Activated CD8-positive, alpha-beta memory T cell treated with anti-CD3 and anti-CD28 coated beads, Interleukin-2, amount 10 ng/mL, durations not matched to agents 7 days and 5 days (primary cell): Measurements from ENCODE around the gene ACAT1. TPM values are rescaled to one million over a fixed set of nuclear protein-coding genes. Genes with fewer than 3 reads are reported as not detected.
A peak's percentile ranks its signal among the peaks of the same experiment; 100 is the strongest.
"Not testable (repeated sequence)": the region's sequence is repeated elsewhere in the genome, so short reads cannot be mapped to it uniquely, and the experiment has no call there.

Source experiments
- ATAC-seq: fragments of 150-1000 bp; cut with Tn5 transposase; one replicate; pipeline ENCODE4 v1.10.0; 2021; ENCODE audit warnings: moderate library complexity
- CTCF ChIA-PET: fragments of 350-600 bp; sonication (Branson Sonifier 250); formaldehyde crosslinking; loops from one replicate; lab custom pipeline; 2021; ENCODE audit warnings: antibody characterized with exemption; lab: Charles Lee
- DNase-seq: peaks from one replicate; pipeline ENCODE4 v3.0.0-alpha.2; 2020
- H3K27ac Mint-ChIP-seq: one replicate; pipeline ENCODE4 v1.8.0; 2021; ENCODE audit warnings: mild to moderate bottlenecking, mixed read lengths
- H3K27me3 Mint-ChIP-seq: one replicate; pipeline ENCODE4 v1.8.0; 2021; ENCODE audit warnings: mixed read lengths
- H3K36me3 Mint-ChIP-seq: one replicate; pipeline ENCODE4 v1.8.0; 2021; ENCODE audit warnings: mild to moderate bottlenecking, mixed read lengths
- H3K4me1 Mint-ChIP-seq: one replicate; pipeline ENCODE4 v1.8.0; 2021; ENCODE audit warnings: mixed read lengths
- H3K4me3 Mint-ChIP-seq: one replicate; pipeline ENCODE4 v1.8.0; 2021; ENCODE audit warnings: mild to moderate bottlenecking, moderate library complexity, mixed read lengths
- H3K9me3 Mint-ChIP-seq: one replicate; pipeline ENCODE4 v1.8.0; 2022; ENCODE audit warnings: low read depth, mixed read lengths
- total RNA-seq, 2 experiments: library from RNA; stranded (reverse); gene quantifications; one replicate each; pipeline ENCODE4 v1.2.3, GENCODE V29; 2021

Gene ACAT1
- total RNA-seq, 2 experiments from 2014 or later: 75.5 to 77.2 TPM

GRCh38 chr11:108122166-108122628 lies 830 bp downstream of the ACAT1 start:
- ATAC-seq (no peak), DNase-seq (no peak)
- Mint-ChIP-seq H3K36me3 (peaks cover 14% of the 10 kb centered on the region), H3K9me3 (no peaks in the 10 kb centered on the region), H3K4me3 (peak overlapping the region; percentile 88), H3K4me1 (peaks cover 47% of the 10 kb centered on the region), H3K27ac (peak overlapping the region; percentile 79), H3K27me3 (no peaks in the 10 kb centered on the region)
- CTCF ChIA-PET: interaction anchor here (1.3 to 1.6 kb wide), 3 partner anchors 113 to 534 kb away, joined by 3 to 5 read pairs (median 4); partner anchors contain the start of gene CUL5

- DNase-seq: no peak
- CTCF ChIA-PET: interaction anchor here (0.6 to 1.7 kb wide), 2 partner anchors 10 kb away, joined by 3 to 6 read pairs; no protein-coding TSS in a partner anchor
- no peaks in the 10 kb centered on the region for H3K27me3 Mint-ChIP-seq
- H3K36me3 Mint-ChIP-seq: peaks cover 29% of the 10 kb centered on the region
- no peak overlapping the region for H3K4me3 Mint-ChIP-seq
- H3K27ac Mint-ChIP-seq: peak overlapping the region; percentile 82
- H3K9me3 Mint-ChIP-seq: no peaks in the 10 kb centered on the region
- H3K4me1 Mint-ChIP-seq: peaks cover 44% of the 10 kb centered on the region
- no peak for ATAC-seq
Observed at GRCh38 chr11:108125096-108125495, 3.7 kb downstream of the ACAT1 start.

DNA sequence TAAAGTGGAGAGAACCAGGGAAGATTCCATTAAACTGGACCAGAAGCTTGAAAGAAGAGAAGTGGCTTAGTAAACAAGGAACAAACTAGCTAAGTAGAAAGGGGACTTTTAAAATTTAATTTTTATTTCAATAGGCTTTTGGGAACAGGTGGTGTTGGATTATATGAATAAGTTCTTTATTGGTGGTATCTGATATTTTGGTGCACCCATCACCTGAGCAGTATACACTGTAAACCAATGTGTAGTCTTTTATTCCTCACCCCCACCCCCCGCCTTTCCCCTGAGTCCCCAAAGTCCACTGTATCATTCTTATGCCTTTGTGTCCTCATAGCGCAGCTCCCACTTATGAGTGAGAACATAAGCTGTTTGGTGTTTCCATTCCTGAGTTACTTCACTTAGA lies 7.4 kb downstream of the ACAT1 start:
- H3K27ac Mint-ChIP-seq: no peak overlapping the region
- ATAC-seq (no peak), DNase-seq (no peak)
- H3K4me1 Mint-ChIP-seq: peaks cover 22% of the 10 kb centered on the region
- H3K27me3 Mint-ChIP-seq: no peaks in the 10 kb centered on the region
- no peak overlapping the region for H3K4me3 Mint-ChIP-seq
- no peaks in the 10 kb centered on the region for H3K9me3 Mint-ChIP-seq
- CTCF ChIA-PET: interaction anchor here (0.6 kb wide), 1 partner anchor 261 kb away, joined by 3 read pairs; no protein-coding TSS in a partner anchor
- H3K36me3 Mint-ChIP-seq: peaks cover 35% of the 10 kb centered on the region

DNA sequence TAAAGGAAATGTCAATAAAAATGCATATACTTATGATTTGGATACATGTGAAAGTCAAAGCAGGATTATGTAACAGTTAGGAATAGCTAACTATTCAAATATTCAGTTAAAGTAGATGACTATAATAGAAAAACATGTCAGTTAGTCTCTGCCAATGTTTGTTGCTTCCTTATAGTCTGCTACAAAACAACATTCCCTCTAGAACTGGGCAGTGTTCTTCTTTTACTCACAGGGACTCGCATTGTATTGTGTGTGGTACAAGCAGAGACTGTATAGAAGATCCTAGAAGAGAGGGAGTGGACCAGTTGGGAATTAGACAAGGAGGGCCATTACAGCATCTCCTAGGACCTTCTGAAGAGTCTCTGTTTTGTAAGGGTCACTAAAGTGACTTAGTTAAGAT lies 10.6 kb downstream of the ACAT1 start:
- Mint-ChIP-seq H3K4me1 (peaks cover 15% of the 10 kb centered on the region), H3K4me3 (no peak overlapping the region), H3K27me3 (no peaks in the 10 kb centered on the region), H3K36me3 (peaks cover 33% of the 10 kb centered on the region), H3K27ac (no peak overlapping the region), H3K9me3 (no peaks in the 10 kb centered on the region)
- CTCF ChIA-PET: interaction anchor here (0.7 to 1.2 kb wide), 2 partner anchors 123 to 354 kb away, joined by 3 to 4 read pairs; partner anchors contain the start of gene CUL5
- no peak for DNase-seq
- no peak for ATAC-seq

DNA sequence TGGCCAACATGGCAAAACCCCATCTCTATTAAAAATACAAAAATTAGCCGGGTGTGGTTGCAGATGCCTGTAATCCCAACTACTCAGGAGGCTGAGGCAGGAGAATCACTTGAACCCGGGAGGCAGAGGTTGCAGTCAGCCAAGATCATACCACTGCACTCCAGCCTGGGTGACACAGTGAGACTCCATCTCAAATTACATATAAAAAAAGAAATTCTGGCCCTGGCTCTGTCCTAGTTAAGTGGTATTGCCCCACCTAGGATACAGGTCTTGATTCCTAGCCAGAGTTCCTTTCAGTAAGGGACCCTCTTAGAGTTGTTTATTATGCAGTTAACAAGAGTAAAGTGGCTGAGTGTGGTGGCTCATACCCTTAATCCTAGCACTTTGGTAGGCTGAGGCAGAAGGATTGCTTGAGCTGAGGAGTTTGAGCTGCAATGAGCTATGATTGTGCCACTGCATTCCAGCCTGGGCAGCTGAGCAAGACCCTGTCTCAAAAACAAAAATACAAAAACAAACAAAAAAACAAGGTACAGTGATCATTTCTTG lies 11.7 kb downstream of the ACAT1 start:
- H3K36me3 Mint-ChIP-seq: peaks cover 30% of the 10 kb centered on the region
- ATAC-seq: not testable (repeated sequence)

GRCh38 chr11:108135845-108136544 lies 14.6 kb downstream of the ACAT1 start:
- DNase-seq (peak; percentile 54), ATAC-seq (peak; percentile 67)
- CTCF ChIA-PET: interaction anchor here (1.5 to 1.6 kb wide), 2 partner anchors 12 to 17 kb away, joined by 4 to 6 read pairs; no protein-coding TSS in a partner anchor
- peaks cover 37% of the 10 kb centered on the region for H3K36me3 Mint-ChIP-seq
- H3K27me3 Mint-ChIP-seq: no peaks in the 10 kb centered on the region
- peaks cover 19% of the 10 kb centered on the region for H3K4me1 Mint-ChIP-seq
- H3K4me3 Mint-ChIP-seq: no peak overlapping the region
- H3K9me3 Mint-ChIP-seq: no peaks in the 10 kb centered on the region
- peak overlapping the region; percentile 73 for H3K27ac Mint-ChIP-seq

More for the DNA sequence above, 11.7 kb downstream of the ACAT1 start:
- DNase-seq, CTCF ChIA-PET, H3K4me3 Mint-ChIP-seq, H3K27ac Mint-ChIP-seq, H3K27me3 Mint-ChIP-seq, H3K9me3 Mint-ChIP-seq: not testable (repeated sequence)
- H3K4me1 Mint-ChIP-seq: peaks cover 19% of the 10 kb centered on the region

DNA sequence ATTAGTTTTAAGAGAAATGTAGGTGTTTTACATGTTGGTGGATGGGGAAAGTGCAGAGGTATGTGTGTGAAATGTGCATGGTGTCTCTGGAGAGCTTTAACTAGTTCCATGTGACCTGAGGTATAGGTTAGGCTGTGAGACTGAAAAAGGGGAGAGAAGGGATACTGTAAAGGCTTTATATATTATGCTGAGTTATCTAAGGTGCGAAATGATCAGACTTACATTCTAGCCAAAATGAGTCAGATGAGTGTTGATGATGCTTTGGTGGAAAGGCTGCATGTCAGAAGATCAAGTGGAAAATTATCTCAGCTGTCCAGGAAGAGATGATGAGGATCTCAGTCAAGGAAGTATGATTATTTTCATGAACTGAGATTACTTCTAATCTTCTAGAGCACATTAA lies 15.8 kb downstream of the ACAT1 start:
- CTCF ChIA-PET: interaction anchor here (1.5 kb wide), 1 partner anchor 18 kb away, joined by 4 read pairs; no protein-coding TSS in a partner anchor
- peak; percentile 40 for ATAC-seq
- H3K9me3 Mint-ChIP-seq: no peaks in the 10 kb centered on the region
- peak overlapping the region; percentile 22 for H3K27ac Mint-ChIP-seq
- no peaks in the 10 kb centered on the region for H3K27me3 Mint-ChIP-seq
- H3K36me3 Mint-ChIP-seq: peaks cover 43% of the 10 kb centered on the region
- H3K4me1 Mint-ChIP-seq: peaks cover 18% of the 10 kb centered on the region
- no peak overlapping the region for H3K4me3 Mint-ChIP-seq
- no peak for DNase-seq

DNA sequence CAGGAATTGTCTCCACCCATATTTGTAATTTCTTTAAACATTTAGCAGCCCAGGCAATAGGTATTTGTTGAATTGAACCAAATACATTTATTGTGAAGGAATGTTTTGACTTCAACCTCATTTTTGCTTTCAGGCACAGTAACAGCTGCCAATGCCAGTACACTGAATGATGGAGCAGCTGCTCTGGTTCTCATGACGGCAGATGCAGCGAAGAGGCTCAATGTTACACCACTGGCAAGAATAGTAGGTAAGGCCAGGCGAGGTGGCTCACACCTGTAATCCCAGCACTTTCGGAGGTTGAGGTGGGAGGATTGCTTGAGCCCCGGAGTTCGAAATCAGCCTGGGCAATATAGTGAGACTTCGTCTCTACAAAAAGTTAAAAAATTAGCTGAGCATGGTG lies 20.9 kb downstream of the ACAT1 start:
- no peaks in the 10 kb centered on the region for H3K9me3 Mint-ChIP-seq
- CTCF ChIA-PET: interaction anchor here (0.5 to 1.7 kb wide), 4 partner anchors 19 to 473 kb away, joined by 3 to 5 read pairs (median 4); no protein-coding TSS in a partner anchor
- no peak overlapping the region for H3K4me3 Mint-ChIP-seq
- H3K36me3 Mint-ChIP-seq: peaks cover 60% of the 10 kb centered on the region
- H3K27ac Mint-ChIP-seq: no peak overlapping the region
- peaks cover 12% of the 10 kb centered on the region for H3K4me1 Mint-ChIP-seq
- no peak for DNase-seq
- no peaks in the 10 kb centered on the region for H3K27me3 Mint-ChIP-seq
- no peak for ATAC-seq

- no peak for DNase-seq
- Mint-ChIP-seq H3K36me3 (peaks cover 65% of the 10 kb centered on the region), H3K27me3 (no peaks in the 10 kb centered on the region), H3K27ac (peak overlapping the region; percentile 66), H3K4me3 (no peak overlapping the region), H3K9me3 (no peaks in the 10 kb centered on the region), H3K4me1 (peaks cover 11% of the 10 kb centered on the region)
- ATAC-seq: no peak
- CTCF ChIA-PET: no interaction called here
Observed at GRCh38 chr11:108144615-108145014, 23.2 kb downstream of the ACAT1 start.

DNA sequence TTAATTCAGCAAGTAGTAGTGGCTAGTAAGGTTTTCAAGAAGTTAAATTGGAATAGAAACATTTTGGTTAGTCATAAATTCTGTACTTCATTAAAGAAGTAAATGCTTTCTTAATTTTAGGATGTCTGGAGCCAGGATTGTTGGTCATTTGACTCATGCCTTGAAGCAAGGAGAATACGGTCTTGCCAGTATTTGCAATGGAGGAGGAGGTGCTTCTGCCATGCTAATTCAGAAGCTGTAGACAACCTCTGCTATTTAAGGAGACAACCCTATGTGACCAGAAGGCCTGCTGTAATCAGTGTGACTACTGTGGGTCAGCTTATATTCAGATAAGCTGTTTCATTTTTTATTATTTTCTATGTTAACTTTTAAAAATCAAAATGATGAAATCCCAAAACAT lies 25.8 kb downstream of the ACAT1 start:
- CTCF ChIA-PET: interaction anchor here (1.0 to 1.5 kb wide), 2 partner anchors 10 to 26 kb away, joined by 3 read pairs; no protein-coding TSS in a partner anchor
- H3K36me3 Mint-ChIP-seq: peaks cover 66% of the 10 kb centered on the region
- H3K27me3 Mint-ChIP-seq: no peaks in the 10 kb centered on the region
- peaks cover 11% of the 10 kb centered on the region for H3K4me1 Mint-ChIP-seq
- ATAC-seq (no peak), DNase-seq (no peak)
- no peak overlapping the region for H3K4me3 Mint-ChIP-seq
- H3K9me3 Mint-ChIP-seq: no peaks in the 10 kb centered on the region
- H3K27ac Mint-ChIP-seq: no peak overlapping the region

GRCh38 chr11:108148556-108148955 lies 27.2 kb downstream of the ACAT1 start:
- no peak for ATAC-seq
- Mint-ChIP-seq H3K9me3 (no peaks in the 10 kb centered on the region), H3K4me1 (peaks cover 11% of the 10 kb centered on the region), H3K27me3 (no peaks in the 10 kb centered on the region), H3K36me3 (peaks cover 66% of the 10 kb centered on the region), H3K4me3 (no peak overlapping the region), H3K27ac (no peak overlapping the region)
- CTCF ChIA-PET: interaction anchor here (1.5 kb wide), 1 partner anchor 24 kb away, joined by 3 read pairs; no protein-coding TSS in a partner anchor
- no peak for DNase-seq

- Mint-ChIP-seq H3K36me3 (peaks cover 47% of the 10 kb centered on the region), H3K27ac (no peak overlapping the region), H3K27me3 (no peaks in the 10 kb centered on the region), H3K4me3 (no peak overlapping the region), H3K9me3 (no peaks in the 10 kb centered on the region), H3K4me1 (no peaks in the 10 kb centered on the region)
- CTCF ChIA-PET: no interaction called here
- ATAC-seq (no peak), DNase-seq (no peak)
Observed at GRCh38 chr11:108154591-108154990, 33.2 kb downstream of the ACAT1 start.

GRCh38 chr11:108160970-108161566 lies 39.7 kb downstream of the ACAT1 start:
- DNase-seq (no peak), ATAC-seq (no peak)
- H3K4me3 Mint-ChIP-seq: no peak overlapping the region
- CTCF ChIA-PET: no interaction called here
- H3K36me3 Mint-ChIP-seq: peaks cover 35% of the 10 kb centered on the region
- peaks cover 6% of the 10 kb centered on the region for H3K4me1 Mint-ChIP-seq
- H3K27ac Mint-ChIP-seq: peak overlapping the region; percentile 59
- H3K9me3 Mint-ChIP-seq: no peaks in the 10 kb centered on the region
- no peaks in the 10 kb centered on the region for H3K27me3 Mint-ChIP-seq
